SKM-1 (cell line): ENCODE data around the gene CDAN1.
"Not testable (repeated sequence)": the region's sequence is repeated elsewhere in the genome, so short reads cannot be mapped to it uniquely, and the experiment has no call there.

ENCODE experiments used
- DNase-seq: peaks from one replicate; lab custom pipeline; 2025; ENCODE audit not compliant: unreplicated experiment; lab: John Stamatoyannopoulos, UW

Gene CDAN1, protein sequence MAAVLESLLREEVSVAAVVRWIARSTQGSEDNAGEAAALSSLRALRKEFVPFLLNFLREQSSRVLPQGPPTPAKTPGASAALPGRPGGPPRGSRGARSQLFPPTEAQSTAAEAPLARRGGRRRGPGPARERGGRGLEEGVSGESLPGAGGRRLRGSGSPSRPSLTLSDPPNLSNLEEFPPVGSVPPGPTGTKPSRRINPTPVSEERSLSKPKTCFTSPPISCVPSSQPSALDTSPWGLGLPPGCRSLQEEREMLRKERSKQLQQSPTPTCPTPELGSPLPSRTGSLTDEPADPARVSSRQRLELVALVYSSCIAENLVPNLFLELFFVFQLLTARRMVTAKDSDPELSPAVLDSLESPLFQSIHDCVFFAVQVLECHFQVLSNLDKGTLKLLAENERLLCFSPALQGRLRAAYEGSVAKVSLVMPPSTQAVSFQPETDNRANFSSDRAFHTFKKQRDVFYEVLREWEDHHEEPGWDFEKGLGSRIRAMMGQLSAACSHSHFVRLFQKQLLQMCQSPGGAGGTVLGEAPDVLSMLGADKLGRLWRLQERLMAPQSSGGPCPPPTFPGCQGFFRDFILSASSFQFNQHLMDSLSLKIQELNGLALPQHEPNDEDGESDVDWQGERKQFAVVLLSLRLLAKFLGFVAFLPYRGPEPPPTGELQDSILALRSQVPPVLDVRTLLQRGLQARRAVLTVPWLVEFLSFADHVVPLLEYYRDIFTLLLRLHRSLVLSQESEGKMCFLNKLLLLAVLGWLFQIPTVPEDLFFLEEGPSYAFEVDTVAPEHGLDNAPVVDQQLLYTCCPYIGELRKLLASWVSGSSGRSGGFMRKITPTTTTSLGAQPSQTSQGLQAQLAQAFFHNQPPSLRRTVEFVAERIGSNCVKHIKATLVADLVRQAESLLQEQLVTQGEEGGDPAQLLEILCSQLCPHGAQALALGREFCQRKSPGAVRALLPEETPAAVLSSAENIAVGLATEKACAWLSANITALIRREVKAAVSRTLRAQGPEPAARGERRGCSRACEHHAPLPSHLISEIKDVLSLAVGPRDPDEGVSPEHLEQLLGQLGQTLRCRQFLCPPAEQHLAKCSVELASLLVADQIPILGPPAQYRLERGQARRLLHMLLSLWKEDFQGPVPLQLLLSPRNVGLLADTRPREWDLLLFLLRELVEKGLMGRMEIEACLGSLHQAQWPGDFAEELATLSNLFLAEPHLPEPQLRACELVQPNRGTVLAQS

DNA sequence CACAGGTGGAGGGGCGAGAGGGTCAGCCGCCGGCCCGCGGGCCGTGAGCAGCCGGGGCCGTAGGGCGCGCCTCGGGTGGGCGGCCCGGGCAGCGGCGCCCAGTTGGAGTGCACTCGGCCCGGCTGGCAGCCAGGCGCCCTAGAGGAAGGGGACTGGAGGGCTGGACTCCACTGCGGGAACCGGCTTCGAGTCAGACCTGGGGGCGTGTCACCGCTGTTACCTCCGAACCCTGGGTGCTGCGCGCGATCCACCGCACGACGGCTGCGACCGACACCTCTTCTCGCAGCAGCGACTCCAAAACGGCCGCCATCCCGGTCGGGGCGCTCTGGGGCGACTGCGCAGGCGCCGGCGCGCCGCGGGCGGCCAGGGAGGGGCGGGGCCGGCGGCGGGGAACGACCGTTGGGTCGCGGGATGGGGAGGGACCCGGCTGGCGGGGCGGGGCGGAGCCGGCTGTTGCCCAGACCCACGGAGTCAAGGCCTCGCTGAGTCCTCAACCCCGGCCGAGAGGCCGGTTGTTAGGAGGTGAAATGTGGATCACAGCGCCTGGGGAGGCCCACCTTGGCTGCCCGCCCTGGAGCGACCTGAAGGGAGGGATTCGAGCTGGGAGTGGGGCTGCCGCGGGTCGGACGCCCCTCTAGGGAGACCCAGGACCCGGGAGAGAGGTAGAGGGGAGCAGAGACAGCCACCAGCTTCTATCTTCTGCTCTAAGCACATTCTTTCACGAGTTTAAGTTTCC lies at the start of gene CDAN1:
Gene CDAN1, minus strand, starts transcription at position 336 of the 736 bp plus-strand sequence. Its CDS starts 26 bp downstream, at position 310.
- peak; percentile 76 for DNase-seq

GRCh38 chr15:42785569-42785968 lies 48.6 kb upstream of the CDAN1 start:
- DNase-seq = no peak

DNA sequence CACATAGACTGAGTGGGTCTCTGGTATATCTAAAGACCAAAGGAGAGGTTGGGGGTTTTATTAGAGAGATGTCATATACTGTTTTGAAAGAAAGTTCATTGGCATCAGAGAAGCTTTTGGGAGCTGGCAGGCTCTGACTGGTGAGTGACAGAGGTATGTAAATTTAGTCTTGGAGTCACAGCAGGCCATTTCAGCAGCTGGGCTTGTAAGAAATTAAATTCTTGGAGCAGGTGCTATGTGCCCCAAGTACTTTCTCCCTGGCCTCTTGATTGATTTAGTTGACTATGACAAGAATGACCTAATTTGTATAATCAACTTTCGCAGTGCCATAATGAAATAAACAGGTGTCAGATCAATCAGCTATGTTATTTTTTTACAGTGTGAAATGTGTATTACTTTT lies 47.8 kb upstream of the CDAN1 start:
- no peak for DNase-seq

- DNase-seq = no peak
These were observed 45.8 kb upstream of the CDAN1 start for GRCh38 chr15:42782716-42783115.

- DNase-seq = no peak
These were observed 38.5 kb upstream of the CDAN1 start for GRCh38 chr15:42775416-42775815.

DNA sequence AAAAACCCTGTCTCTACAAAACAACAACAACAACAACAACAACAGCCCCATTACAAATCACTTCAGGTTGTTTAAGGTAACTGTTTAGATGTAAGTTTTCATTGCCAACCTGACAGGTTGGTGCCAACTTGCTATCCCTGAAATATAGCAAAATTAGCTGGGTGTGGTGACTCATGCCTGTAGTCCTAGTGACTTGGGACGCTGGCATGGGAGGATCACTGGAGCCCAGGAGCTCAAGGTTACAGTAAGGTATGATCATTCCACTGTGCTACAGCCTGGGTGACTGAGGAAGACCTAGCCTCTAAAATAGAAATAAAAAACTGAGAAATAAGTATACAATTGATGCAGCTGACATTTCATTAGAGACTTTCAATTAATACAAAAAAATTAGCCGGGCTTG lies 36.0 kb upstream of the CDAN1 start:
- DNase-seq = no peak

GRCh38 chr15:42772144-42772543 lies 35.2 kb upstream of the CDAN1 start:
- DNase-seq = no peak

- DNase-seq = not testable (repeated sequence)
These were observed 29.2 kb upstream of the CDAN1 start for GRCh38 chr15:42766109-42766508.

DNA sequence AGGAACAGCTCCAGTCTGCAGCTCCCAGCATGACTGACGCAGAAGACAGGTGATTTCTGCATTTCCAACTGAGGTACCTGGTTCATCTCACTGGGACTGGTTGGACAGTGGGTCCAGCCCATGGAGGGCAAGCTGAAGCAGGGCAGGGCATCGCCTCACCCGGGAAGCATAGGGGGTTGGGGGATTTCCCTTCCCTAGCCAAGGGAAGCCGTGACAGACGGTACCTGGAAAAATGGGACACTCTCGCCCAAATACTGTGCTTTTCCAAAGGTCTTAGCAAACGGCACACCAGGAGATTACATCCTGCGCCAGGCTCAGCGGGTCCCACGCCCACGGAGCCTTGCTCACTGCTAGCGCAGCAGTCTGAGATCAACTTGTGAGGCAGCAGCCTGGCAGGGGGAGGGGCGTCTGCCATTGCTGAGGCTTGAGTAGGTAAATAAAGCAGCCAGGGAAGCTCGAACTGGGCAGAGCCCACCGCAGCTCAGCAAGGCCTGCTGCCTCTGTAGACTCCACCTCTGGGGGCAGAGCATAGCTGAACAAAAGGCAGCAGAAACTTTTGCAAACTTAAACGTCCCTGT lies 27.3 kb upstream of the CDAN1 start:
- DNase-seq = not testable (repeated sequence)

- not testable (repeated sequence) for DNase-seq
These were observed 24.9 kb upstream of the CDAN1 start for GRCh38 chr15:42761813-42762212.

GRCh38 chr15:42760759-42761158 lies 23.8 kb upstream of the CDAN1 start:
- no peak for DNase-seq

DNA sequence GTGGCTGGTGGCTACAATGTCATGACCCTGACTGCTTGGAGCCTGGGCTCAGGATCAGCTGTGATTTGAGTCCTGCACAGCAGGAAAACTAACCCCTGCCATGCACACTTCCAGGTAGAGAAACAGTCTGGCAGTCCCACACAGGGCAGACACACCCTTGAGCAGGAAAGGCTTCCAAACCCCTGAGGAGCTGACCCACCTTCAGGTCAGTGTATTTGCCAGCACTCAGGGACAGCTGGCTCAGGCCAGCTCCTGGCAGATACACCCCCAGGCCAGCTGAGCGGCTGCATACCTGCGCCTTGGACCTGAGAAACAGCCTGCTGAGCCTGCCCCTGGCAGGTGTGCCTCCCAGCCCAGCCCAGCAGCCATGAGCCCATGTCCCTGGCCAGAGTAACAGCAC lies 22.2 kb upstream of the CDAN1 start:
- no peak for DNase-seq

DNA sequence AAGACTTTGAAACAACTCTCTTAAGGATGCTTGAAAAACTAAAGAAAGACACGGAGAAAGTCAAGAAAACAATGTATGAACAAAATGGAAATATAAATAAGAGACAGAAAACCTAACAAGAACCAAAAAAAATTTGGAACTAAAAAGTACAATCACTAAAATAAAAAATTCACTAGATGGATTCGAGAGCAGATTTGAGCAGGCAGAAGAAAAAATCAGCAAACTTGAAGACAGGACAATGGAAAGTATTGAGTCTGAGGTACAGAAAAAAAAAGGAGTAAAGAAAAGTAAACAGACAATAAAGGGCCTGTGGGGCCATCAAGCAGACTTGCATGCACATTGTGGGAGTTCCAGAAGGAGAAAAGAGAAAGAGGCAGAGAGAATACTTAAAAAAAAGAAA lies 13.4 kb upstream of the CDAN1 start:
- no peak for DNase-seq

- DNase-seq = no peak
These were observed 12.3 kb upstream of the CDAN1 start for GRCh38 chr15:42749266-42749665.

DNA sequence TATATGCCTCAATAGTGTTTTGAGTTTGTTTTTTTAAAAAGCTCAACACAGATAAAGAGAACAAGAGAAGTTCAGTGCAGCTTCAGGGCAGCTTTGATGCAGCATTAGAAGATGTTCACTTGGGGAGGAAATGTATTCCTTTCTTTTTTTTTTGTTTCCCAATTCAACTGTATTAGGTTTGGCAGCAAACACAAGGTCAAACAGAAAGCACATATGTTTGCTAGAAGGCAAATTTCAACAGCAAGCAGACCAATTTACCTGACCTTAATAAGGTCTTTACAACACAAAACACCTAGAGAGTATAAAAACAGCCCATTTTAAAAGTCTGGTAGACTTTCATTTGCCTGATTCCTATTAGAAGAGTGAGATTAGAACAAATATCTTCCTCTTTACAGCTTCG lies 7.3 kb upstream of the CDAN1 start:
- no peak for DNase-seq

- no peak for DNase-seq
These were observed 5.2 kb upstream of the CDAN1 start for GRCh38 chr15:42742149-42742548.

DNA sequence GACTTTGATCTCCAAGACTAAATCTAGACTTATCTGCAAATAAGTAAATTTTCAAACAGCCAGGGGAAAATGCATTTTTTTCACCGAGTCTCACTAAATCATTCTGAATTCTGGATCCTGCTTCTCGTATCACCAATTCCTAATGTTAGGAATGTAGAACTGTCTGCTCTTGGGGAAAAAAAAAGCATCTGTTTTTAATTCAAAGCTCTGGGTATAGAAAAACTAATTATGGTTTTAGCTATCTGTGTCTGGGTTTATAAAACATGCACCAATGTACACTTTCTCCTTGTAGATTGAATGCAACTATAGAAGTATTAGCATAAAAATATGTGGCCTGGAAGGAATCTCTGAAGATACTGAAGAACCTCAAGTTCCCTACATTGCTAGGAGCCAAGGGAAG lies 4.8 kb upstream of the CDAN1 start:
- DNase-seq = no peak

DNA sequence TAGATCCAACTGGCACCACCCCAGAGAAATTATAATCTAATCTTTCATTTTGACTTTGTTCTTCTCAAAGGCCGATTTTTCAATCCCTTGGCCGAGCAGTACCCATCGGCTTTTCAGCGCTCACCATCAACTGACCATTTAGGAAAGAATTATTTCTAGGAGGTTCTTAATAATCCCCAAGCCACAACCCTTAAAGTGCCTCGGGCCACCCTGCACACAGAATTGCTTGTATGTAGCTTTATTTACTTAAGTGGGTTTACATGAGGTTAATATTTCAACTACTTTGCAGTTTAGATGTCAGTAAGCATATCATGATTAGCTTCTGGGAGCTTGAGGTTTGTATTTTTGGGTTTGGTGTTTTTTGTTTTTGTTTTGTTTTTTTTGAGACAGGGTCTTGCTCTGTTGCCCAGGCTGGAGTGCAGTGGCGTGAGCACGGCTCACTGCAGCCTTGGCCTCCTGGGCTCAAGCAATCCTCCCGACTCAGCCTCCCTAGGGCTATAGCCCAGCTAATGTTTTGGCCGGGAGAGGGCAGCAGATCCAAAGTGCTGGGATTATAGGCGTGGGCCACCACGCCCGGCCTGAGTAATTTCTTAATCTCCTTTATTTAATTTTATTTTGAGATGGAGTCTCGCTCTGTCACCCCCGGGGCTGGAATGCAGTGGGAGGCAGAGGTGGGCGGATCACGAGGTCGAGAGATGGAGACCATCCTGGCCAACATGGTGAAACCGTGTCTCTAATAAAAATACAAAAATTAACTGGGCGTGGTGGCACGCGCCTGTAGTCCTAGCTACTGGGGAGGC lies 801 bp upstream of the CDAN1 start:
- DNase-seq = no peak

DNA sequence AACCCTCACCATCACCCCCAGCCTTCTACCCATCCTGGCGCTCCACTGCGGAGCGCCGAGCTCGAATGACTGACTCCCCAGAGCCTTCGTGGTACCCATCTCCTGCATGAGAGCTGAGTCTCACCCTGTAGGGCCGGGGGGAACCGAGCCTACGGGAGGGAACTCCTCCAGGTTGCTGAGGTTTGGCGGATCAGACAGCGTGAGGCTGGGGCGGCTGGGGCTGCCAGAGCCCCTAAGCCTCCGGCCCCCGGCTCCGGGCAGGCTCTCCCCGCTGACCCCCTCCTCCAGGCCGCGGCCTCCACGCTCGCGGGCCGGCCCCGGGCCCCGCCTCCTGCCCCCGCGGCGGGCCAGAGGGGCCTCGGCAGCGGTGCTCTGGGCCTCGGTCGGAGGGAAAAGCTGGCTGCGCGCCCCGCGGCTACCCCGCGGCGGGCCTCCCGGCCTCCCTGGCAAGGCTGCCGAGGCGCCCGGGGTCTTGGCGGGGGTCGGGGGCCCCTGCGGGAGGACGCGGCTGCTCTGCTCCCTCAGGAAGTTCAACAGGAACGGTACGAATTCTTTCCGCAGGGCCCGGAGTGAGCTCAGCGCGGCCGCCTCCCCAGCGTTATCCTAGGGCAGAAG lies 643 bp downstream of the CDAN1 start:
- no peak for DNase-seq
